HK-2 (cell line): ENCODE measurements around the gene HINT2.

Experiments
- DNase-seq: peaks from one replicate; pipeline ENCODE4 v3.0.0-alpha.2; 2018; ENCODE audit not compliant: unreplicated experiment

Gene HINT2

DNA sequence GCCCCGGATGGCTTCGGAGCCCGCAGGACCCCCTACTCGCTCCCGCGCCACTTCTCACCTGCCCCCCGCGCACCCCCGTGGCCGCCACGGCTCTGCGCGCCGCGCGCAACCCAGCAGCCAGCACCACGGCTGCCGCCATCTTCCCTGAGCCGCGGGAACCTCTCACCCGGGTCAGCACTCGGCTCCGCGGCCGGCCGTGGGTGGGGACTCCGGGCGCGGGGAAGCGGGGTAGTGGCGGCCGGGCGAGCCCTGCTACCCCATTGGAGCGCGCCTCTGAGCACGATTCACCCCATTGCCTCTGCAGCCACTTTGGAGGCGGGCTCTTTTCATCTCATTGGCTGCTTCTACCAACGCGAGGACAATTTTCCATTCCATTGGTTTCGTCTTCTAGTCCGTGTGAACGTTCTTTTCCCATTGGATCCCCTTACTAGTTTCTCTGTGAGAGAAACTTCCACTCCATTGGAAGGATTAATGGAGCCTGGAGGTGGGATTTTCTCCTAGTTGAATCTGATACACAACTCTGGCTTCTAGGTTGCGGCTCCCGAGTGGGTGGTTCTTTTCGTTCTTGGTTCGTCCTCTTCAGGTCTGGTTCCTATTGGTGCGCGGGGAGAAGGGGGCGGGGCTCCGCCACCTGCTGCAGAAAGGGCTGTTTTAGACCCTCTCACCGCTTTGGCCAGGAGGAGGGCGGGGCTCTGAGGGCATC, at the start of gene HINT2:
Gene HINT2 (minus strand): TSS at position 202 of the 703 bp plus-strand sequence. CDS start 63 bp downstream, at position 139.
- peak; percentile 90 for DNase-seq

DNA sequence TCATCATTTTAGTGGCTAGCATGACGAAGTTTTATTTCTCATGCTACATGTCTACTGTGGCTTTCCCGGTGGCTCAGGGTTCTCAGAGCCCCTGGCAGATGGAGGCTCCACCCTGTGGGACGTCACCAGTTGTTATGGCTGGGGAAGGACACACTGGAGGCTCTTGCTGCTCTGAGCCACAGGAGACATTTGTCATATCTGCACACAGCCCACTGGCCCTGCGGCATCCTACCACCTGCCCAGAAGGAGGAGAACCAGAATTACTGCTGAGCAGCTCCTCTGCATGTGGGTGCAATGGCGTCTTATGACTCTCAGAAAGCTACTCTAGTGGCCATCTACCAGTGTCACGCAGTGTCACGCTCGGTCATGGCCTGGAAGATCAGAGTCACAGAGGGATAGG, 48.7 kb upstream of the HINT2 start:
- DNase-seq: no peak

DNA sequence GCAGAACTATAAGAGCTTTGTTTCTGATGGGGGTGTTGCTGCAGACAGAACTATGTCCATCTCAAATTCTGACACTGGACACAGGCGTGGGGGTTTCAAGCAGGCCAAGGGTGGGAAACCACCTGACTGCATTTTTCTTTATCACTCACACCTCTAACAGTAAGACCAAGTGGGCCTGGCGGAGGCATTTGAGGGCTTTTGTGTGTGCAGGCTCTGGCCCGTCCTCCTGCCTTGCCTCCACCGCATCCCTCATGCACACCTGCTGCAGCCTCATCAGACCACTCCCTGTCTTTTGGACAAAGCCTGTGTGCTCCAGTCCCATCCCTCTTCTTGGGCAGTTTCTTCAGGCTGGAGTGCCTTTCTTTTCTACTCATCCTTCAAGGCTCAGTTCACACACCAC, 47.5 kb upstream of the HINT2 start:
- DNase-seq: no peak

DNA sequence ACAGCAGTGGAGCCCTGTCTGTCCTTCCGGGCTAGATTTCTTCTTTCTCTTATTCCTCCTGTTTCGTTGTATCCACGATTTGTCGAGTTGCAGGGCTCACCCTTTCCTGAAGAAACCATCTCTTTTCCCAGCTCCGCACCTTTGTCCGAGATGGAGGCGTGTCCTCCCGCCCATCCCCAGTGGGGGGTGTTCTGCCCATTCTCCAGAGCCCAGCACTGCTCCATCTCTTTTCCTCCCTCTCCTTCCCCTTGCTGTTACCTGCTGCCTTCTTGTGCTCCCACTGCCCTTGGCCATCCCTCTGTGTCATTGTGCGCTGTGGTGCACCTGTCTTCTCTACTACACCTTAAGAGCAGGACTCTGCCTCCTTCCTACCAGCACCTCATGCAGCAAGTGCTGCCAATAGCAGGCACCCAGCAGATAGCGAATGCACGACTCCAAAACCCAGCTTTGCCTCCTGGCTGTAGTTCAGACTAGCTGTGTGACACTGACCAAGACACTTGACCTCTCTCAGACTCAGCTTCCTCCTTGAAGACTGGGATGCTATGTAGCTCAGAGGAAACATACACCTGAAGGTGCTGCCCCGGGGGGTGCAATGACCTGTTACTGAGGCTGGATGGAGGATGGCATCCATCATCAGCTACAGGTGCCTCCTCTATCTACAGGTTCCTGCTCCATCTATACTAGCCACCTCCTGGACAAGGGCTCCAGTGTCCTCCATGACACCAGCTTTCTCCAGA, 46.5 kb upstream of the HINT2 start:
- no peak for DNase-seq

DNA sequence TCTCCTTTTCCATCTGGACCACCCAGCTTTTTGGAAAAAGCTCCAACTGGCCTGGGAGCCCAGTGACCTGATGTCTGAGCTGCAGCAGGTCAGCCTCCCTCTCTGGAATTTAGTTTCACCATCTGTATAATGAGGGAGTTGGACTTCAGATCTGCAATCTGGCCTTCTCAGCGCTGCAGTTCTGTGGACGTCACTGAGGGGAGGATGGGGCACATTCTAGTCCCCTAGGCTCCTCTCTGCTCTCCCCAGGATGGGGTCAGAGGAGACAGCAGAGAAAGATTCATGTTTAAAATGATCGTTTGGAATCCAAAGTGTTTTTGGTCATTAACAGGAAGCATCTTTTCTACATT, 45.1 kb upstream of the HINT2 start:
- no peak for DNase-seq

DNA sequence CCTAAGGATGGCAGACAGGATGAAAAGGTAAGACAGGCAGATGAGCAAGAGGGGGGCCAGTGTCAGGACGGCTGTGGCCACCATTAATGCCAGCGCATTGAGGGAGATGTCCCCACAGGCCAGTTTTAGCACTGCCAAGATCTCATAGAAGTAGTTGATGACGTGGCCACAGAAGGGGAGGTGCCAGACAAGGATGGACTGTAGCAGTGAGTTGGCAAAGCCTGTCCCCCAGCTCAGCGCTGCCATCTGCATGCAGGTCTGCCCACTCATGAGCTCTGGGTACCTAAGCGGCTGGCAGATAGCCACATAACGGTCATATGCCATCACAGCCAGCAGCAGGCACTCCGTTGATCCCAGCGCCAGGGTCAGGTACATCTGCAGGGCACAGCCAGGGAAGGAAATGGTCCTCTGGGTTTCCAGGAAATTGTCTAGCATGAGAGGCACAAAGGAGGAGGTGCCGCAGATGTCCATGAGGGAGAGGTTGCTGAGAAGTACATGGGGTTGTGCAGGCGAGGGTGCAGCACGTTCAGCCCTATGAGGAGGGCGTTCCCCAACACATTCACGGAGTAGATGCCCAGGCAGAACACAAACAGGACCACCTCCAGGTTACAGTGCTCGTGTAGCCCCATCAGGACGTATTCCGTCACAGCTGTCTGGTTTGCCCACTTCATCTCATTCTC, 44.6 kb upstream of the HINT2 start:
- DNase-seq: no peak

DNA sequence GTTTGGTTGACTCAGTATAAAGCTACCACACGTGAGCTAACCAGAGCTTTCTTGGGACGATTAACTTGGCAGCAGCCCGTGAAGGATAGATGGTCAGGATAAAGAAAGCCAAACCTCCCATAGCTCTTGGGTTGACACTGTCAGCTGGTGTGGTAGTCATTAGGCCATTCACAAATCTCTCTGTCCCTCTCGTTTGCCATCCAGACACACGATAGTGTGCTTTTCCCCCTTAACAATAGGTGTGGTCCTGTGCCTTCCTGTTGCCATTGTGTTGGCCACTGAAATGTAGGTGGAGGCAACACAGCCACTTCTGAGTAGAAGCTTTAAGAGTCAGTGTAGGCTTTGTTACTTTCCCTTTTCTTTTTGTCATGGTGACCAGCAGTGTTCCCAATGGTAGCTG, 43.6 kb upstream of the HINT2 start:
- DNase-seq: no peak

DNA sequence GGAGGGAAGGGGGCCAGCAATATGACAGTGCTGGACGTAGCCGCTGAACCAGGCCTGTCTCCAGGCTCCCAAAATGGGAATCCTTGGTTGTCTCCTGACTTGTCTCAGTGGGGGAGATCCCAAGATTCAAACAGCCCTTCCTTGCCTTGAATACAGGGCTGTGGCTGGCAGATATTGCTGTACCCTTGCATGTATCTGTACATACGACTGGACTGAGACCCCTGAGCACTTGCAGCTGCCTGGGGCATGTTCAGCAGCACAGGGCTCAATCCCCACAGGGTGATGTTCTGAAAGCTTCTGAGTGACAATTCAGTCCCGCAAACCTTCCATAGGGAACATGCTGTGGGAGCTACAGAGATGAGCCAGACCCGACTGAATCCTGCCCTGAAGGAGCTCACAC, 42.0 kb upstream of the HINT2 start:
- DNase-seq: no peak

DNA sequence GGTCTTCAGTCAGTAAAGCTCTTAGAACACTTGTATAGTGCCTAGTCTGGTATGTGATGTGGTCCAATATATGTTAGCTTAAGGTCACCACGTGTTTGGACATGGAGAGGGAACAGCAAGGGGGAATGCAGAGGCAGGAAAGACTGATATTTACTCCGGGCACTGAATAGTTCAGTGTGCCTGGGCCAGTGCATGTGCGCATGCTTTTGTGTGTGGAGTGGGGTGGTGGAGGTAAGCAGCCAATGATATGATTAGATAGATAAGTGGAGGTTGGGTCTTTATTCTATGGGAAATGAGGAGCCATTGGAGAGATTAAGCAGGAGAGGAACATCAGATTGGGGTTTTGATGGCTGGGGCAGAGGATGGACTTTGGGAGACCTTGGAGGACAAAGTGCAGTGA, 41.4 kb upstream of the HINT2 start:
- DNase-seq: no peak

DNA sequence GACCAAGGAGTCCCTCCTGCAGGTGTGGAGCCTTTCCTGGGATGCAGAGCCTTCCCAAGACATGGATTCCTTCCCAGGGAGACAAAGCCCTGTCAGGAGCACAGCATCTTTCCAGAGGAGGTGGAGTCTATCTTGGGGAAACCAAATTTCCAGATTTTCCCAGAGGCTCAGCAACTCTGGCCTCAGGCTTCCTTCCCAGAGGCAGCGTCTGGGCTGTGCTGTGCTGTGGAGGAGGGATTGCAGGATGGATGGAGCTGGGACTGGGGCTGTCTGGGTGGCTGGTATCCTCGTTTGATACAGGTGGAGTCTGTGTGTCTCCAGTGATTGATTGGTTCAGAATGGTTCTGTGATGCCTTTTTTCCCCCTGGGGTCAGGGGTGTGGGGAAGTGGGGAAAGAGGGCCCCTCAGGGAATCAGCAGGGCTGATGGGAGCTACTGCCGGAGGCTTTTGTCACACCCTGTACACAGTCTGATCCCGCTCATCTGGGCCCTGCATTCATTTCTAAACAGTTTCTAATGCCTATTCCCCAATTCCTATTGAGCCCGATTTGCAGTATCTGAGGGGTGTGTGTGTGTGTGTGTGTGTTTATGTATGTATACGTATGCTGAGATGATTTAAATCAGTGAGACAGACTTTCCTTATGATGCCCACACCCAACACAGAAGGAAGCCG, 39.4 kb upstream of the HINT2 start:
- DNase-seq: no peak

DNA sequence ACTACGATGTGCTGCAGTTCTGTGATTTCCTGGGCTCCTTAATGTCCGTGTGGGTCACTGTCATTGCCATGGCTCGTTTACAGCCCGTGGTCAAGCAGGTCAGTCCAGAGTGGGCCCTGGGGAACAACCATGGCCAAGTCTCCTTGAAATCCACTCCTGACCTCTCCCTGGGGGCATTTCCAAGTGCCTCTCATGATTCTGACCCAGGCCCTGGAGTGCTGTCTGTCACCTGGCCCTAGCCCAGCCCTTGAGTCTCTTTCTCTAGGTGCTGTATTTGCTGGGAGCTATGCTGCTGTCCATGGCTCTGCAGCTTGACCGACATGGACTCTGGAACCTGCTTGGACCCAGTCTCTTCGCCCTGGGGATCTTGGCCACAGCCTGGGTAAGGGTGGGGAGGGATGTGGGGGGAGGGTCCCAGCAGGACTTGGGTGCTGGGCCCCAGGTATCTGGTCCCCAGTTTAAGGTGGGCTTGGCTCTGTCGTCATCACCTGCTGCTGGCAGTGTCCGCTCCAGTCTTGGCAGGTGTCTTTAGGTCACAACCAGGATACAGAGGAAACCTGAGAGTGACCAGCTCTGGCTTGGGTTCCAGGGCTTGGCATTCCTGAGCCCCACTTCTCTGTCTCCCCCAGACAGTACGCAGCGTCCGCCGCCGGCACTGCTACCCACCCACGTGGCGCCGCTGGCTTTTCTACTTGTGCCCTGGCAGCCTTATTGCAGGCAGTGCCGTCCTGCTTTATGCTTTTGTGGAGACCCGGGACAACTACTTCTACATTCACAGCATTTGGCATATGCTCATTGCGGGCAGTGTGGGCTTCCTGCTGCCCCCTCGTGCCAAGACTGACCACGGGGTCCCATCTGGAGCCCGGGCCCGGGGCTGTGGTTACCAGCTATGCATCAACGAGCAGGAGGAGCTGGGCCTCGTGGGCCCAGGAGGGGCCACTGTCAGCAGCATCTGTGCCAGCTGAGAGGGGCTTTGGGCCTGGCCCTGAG, 38.3 kb upstream of the HINT2 start:
- DNase-seq: no peak

DNA sequence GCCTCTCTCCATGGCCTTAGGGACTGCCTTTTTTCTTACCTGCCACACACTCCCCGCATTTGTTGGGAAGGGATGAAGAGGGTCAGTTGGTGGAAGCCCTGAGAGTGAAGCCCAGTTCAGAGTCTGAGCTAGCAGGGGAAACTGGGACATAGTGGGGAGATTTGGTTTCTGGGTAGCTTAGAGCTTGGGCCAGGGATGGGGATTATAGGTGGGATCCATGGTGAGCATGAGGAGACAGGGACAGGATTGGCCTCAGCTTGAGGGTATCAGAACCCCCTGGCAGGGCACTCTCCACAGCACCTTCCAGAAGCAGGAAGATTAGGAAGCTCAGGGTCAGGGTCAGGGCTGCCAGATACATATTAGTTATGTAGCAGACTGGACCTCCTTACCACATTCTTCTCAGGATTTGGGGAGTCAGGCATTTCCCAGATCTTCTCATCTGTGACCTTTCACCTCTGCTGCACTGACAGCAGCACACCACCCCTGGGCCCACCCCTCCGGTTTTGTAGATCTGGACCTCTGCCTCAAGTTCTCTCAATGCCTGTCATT, 37.5 kb upstream of the HINT2 start:
- no peak for DNase-seq

DNA sequence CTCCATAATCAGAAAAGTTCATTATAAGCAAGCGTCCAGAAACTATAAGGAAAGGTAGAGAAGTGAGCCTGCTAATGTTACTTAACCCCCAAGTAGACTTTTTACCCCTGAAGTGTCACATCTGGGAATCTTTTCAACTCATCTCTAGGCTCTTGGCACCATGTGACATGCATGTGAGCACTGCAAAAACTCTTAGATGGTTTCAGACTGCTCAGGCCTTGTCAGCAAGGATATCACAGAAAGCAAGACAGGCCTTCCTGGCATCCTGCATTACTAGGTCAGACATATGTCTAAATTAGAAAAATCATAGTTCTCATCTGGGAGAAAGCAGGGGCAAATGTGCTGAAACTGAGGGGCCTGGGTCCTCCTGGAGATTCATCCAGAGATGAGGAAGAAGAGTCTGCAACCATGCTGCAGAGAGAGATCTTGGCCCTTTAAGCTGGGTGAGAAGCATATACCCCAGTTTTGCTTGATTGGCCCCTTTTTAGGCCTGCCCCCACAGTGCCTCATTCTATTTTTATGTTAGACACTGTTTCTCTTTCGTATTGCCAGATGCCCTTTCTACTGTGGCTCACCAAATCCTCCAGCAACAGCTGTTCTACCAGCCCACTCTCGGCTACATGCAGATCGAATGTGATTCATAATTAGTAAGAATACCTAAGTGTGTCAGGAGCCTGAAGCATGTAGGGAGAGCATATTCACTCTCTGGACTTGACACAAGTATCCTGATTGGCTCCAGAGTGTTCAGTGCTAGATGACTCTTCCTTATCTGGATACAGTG, 33.1 kb upstream of the HINT2 start:
- DNase-seq: no peak

DNA sequence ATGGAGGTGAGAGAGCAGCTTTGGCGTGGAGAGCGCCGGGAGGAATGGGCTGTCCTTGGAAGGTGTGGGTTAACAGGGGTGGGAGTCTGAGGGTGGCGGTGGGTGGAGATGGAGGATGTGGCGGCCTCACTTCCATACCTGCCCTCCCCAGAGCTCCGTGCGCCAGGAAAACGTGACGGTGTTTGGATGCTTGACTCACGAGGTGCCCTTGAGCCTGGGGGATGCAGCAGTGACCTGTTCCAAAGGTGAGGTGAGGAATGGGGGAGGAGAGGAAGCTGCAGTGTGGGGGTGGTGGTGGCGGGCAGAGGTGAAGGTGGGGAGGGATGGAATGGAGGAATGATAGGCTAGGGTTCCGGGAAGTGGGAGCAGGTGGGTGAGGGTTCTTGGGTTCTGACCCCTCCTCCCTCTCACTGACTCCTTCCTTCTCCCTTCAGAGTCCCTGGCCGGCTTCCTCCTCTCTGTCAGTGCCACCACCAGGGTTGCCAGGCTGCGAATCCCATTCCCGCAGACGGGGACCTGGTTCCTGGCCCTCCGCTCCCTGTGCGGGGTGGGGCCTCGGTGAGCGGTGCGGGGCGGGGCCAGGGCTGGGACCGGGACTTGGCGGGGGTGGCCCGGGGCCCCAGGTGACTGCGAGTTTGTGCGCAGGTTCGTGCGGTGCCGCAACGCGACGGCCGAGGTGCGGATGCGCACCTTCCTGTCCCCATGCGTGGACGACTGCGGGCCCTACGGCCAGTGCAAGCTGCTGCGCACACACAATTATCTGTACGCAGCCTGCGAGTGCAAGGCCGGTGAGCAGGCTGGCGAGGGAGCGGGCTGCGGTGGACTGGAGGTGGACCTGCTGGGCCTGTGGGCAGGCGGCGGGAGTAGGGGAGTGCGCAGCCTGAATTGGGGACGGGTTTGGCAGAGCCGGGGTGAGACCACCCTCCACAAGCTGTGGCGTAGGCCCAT, 31.3 kb upstream of the HINT2 start:
- no peak for DNase-seq

DNA sequence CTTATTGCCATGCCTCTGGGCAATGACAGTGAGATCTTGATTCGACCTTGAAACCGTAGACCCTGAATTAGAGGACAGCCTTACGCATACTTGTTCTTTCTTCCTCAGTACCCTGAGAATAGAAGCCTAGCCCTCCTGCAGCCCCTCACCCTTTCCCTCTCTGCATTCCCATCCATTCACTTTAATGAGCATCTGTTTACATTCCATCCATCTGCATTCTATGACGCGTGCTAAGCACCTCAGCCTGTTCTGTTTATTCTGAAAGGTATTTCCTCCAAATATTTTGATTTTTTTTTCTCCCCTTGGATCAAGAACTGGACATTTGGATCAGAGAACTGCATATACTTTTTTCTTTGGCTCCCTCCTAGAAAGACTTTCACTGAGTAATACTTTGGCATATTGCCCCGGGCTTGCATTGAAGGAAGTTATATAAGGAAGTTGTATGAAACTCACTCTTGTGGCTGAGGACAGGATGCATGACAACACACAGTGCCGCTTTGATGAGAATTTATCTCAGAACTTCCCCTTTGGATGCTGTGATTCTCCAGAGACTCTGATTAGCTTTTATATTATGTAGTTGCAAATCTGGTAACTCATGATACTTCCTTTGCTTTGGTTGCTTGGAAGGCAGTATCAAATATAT, 29.9 kb upstream of the HINT2 start:
- DNase-seq: peak; percentile 7

DNA sequence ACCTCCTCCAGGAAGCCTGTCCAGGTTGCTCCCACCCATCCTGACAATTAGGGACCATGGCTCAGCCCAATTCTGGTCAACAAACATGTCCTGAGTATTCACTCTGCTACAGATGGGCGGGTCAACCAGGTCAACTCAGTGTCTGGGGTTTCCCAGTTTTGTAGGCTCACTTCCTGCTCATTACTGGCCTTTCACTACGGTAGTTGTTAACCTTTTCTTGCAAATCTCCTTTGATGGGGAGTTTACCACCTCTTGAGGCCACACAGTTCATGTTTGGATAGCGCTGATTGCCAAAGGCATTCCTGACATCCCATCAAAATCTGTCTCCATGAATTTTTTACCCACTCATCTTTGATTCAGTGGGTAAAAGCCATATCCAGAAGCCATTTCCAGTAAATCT, 28.0 kb upstream of the HINT2 start:
- no peak for DNase-seq

DNA sequence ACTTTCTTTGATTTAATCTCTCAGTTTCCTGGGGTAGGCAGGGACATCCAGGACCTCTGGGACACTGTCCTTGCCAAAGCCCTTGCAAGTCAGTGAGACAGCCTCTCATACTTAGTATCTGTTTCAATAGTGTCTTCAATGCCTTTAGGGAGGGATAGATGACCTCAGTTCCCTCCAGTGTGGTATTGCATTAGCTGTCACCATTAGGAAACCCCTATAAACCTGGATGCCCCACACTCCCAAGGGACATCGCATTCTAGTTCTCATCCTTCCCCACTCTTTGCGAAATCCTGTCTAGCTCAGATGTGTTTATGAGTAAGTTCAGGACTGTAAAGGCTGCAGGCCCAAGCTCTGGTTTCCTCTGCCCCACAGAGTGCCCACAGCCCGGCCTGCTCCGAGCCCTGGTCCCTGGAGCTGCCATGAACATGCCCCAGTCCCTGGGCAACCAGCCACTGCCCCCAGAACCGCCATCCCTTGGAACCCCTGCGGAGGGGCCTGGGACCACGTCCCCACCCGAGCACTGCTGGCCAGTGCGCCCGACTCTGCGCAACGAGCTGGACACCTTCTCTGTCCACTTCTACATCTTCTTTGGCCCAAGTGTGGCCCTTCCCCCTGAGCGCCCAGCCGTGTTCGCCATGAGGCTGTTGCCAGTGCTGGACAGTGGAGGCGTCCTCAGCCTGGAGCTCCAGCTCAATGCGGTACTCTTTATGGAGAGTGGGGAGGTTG, 27.3 kb upstream of the HINT2 start:
- DNase-seq: no peak

DNA sequence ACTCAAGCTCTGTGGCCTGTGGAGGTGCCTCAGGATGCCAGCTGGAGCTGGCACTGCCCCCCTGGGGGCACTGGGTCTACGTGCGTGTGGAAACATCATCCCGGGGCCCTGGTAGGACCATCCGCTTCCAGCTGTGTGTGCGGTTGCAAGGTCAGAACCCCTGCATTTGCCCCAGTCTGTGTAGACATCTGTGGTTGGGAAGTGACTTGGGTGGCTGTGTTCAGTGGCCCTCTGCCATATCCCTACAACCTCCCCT, 26.7 kb upstream of the HINT2 start:
- DNase-seq: no peak
